Activated T-cell treated with anti-CD3 and anti-CD28 coated beads for 1 hour (primary cell): ENCODE results near the gene RBM20.

Source experiments
- DNase-seq: peaks from one replicate; pipeline ENCODE4 v3.0.0-alpha.2; 2020; ENCODE audit warnings: low read depth

RBM20 gene

GRCh38 chr10:110834629-110835301, 190.6 kb downstream of the RBM20 start:
- DNase-seq: no peak

GRCh38 chr10:110835841-110836240, 191.7 kb downstream of the RBM20 start:
- no peak for DNase-seq

GRCh38 chr10:110836706-110837105, 192.6 kb downstream of the RBM20 start:
- DNase-seq: no peak

GRCh38 chr10:110837418-110838171, 193.5 kb downstream of the RBM20 start:
- no peak for DNase-seq

- DNase-seq: no peak
These were observed 196.2 kb downstream of the RBM20 start for GRCh38 chr10:110840225-110840922.

- no peak for DNase-seq
These were observed 196.8 kb downstream of the RBM20 start for GRCh38 chr10:110840923-110841428.

GRCh38 chr10:110841767-110842267, 197.7 kb downstream of the RBM20 start:
- no peak for DNase-seq

GRCh38 chr10:110842326-110842904, 198.3 kb downstream of the RBM20 start:
- no peak for DNase-seq

- DNase-seq: no peak
These were observed 198.9 kb downstream of the RBM20 start for GRCh38 chr10:110843031-110843430.

GRCh38 chr10:110843796-110844616, 199.9 kb downstream of the RBM20 start:
- DNase-seq: no peak

GRCh38 chr10:110844617-110844881, 200.4 kb downstream of the RBM20 start:
- no peak for DNase-seq

- no peak for DNase-seq
These were observed 201.1 kb downstream of the RBM20 start for GRCh38 chr10:110845192-110845755.

- DNase-seq: no peak
These were observed 201.9 kb downstream of the RBM20 start for GRCh38 chr10:110845756-110846620.

GRCh38 chr10:110847374-110847773, 203.2 kb downstream of the RBM20 start:
- no peak for DNase-seq

- no peak for DNase-seq
These were observed 204.0 kb downstream of the RBM20 start for GRCh38 chr10:110848106-110848505.

GRCh38 chr10:110850099-110850498, 206.0 kb downstream of the RBM20 start:
- no peak for DNase-seq

GRCh38 chr10:110851020-110851612, 207.0 kb downstream of the RBM20 start:
- no peak for DNase-seq

GRCh38 chr10:110852255-110852896, 208.2 kb downstream of the RBM20 start:
- DNase-seq: no peak

- DNase-seq: no peak
These were observed 208.8 kb downstream of the RBM20 start for GRCh38 chr10:110852947-110853346.
